Measurements from ENCODE around the gene PLSCR4. TPM values are rescaled to one million over a fixed set of nuclear protein-coding genes. Genes with fewer than 3 reads are reported as not detected.

The PLSCR4 gene
- total RNA-seq, 1 experiment from 2014 or later = 3.5 TPM

GRCh38 chr3:146271180-146271579, 20.3 kb upstream of the PLSCR4 start:
- TF ChIP-seq CTCF (IDR thresholded peaks at IDR 0.05) (no peak), POLR2AphosphoS5 (IDR thresholded peaks at IDR 0.05; ENCODE audit: low read depth, low read length) (no peak)
- no peaks in the 10 kb centered on the region; the same call in 1 of the 2 replicates for H3K27me3 ChIP-seq (ENCODE audit: control insufficient read depth, insufficient read depth, low read length)
- H3K36me3 ChIP-seq (ENCODE audit: control insufficient read depth, insufficient read depth, low read length) = no peaks in the 10 kb centered on the region
- ATAC-seq (no peak), DNase-seq (ENCODE audit: low read depth, low spot score) (no peak)
- intact Hi-C loops (cut with micrococcal nuclease; ENCODE audit: unreplicated experiment) = no loop called here
- ChIA-PET POLR2A (no interaction called here), CTCF (interaction anchor here (0.5 kb wide), 1 partner anchor 9 kb away, joined by 3 read pairs; no protein-coding TSS in a partner anchor)
- H3K27ac ChIP-seq (ENCODE audit: low read length) = no peak overlapping the region
- no peaks in the 10 kb centered on the region for H3K4me1 ChIP-seq (ENCODE audit: control insufficient read depth, insufficient read depth, low read length)
- no TSS peak for BruUV-seq (replicated peaks)
- H3K9me3 ChIP-seq (ENCODE audit: control insufficient read depth, insufficient read depth, low read depth, low read length) = no peaks in the 10 kb centered on the region
- in situ Hi-C loops (cut with HindIII; ENCODE audit: low pct_unique_long_range_greater_than_20kb, low sequenced_read_pairs) = no loop called here
- H3K4me3 ChIP-seq (ENCODE audit: low read depth in 2 of 2, low read length in 2 of 2) = no peak overlapping the region

- DNase-seq (ENCODE audit: low read depth, low spot score) = no peak
- POLR2A ChIA-PET = no interaction called here
- BruUV-seq (replicated peaks) = no TSS peak
- CTCF ChIA-PET = no interaction called here
- H3K4me3 ChIP-seq (ENCODE audit: low read depth in 2 of 2, low read length in 2 of 2) = no peak overlapping the region
- no peak for ATAC-seq
- no peaks in the 10 kb centered on the region for H3K9me3 ChIP-seq (ENCODE audit: control insufficient read depth, insufficient read depth, low read depth, low read length)
- no peaks in the 10 kb centered on the region for H3K36me3 ChIP-seq (ENCODE audit: control insufficient read depth, insufficient read depth, low read length)
- in situ Hi-C loops (cut with HindIII; ENCODE audit: low pct_unique_long_range_greater_than_20kb, low sequenced_read_pairs) (no loop called here), intact Hi-C loops (cut with micrococcal nuclease; ENCODE audit: unreplicated experiment) (no loop called here)
- no peaks in the 10 kb centered on the region for H3K4me1 ChIP-seq (ENCODE audit: control insufficient read depth, insufficient read depth, low read length)
- no peak overlapping the region for H3K27ac ChIP-seq (ENCODE audit: low read length)
- no peak for TF ChIP-seq POLR2AphosphoS5 (IDR thresholded peaks at IDR 0.05; ENCODE audit: low read depth, low read length)
- TF ChIP-seq TCF7L2 (IDR thresholded peaks at IDR 0.05; ENCODE audit: low read depth, low read length) = no peak
- TF ChIP-seq CTCF (IDR thresholded peaks at IDR 0.05) = no peak
- no peak for TF ChIP-seq SIN3A (IDR thresholded peaks at IDR 0.05; ENCODE audit: borderline replicate concordance, insufficient read depth, low read depth, low read length)
- TF ChIP-seq, protein P1, sequence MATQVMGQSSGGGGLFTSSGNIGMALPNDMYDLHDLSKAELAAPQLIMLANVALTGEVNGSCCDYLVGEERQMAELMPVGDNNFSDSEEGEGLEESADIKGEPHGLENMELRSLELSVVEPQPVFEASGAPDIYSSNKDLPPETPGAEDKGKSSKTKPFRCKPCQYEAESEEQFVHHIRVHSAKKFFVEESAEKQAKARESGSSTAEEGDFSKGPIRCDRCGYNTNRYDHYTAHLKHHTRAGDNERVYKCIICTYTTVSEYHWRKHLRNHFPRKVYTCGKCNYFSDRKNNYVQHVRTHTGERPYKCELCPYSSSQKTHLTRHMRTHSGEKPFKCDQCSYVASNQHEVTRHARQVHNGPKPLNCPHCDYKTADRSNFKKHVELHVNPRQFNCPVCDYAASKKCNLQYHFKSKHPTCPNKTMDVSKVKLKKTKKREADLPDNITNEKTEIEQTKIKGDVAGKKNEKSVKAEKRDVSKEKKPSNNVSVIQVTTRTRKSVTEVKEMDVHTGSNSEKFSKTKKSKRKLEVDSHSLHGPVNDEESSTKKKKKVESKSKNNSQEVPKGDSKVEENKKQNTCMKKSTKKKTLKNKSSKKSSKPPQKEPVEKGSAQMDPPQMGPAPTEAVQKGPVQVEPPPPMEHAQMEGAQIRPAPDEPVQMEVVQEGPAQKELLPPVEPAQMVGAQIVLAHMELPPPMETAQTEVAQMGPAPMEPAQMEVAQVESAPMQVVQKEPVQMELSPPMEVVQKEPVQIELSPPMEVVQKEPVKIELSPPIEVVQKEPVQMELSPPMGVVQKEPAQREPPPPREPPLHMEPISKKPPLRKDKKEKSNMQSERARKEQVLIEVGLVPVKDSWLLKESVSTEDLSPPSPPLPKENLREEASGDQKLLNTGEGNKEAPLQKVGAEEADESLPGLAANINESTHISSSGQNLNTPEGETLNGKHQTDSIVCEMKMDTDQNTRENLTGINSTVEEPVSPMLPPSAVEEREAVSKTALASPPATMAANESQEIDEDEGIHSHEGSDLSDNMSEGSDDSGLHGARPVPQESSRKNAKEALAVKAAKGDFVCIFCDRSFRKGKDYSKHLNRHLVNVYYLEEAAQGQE (IDR thresholded peaks at IDR 0.05; ENCODE audit: insufficient read depth in 1 of 2, low read depth in 2 of 2, low read length in 1 of 2) = no peak
- no peaks in the 10 kb centered on the region; the same call in 1 of the 2 replicates for H3K27me3 ChIP-seq (ENCODE audit: control insufficient read depth, insufficient read depth, low read length)
Observed at GRCh38 chr3:146269271-146269670, 18.4 kb upstream of the PLSCR4 start.
